ENCODE measurements around the gene ATAD3A. TPM values are rescaled to one million over a fixed set of nuclear protein-coding genes. Genes with fewer than 3 reads are reported as not detected.

Gene ATAD3A
- total RNA-seq, 1 experiment from 2014 or later, result 92.7 TPM

GRCh38 chr1:1537626-1538250 lies 25.8 kb downstream of the ATAD3A start:
- no TSS peak for BruUV-seq (replicated peaks)
- Histone ChIP-seq H3K4me3 (ENCODE audit: low read depth, low read length, poor library complexity, severe bottlenecking) (no peak overlapping the region), H3K9me3 (ENCODE audit: low read depth, low read length, poor library complexity, severe bottlenecking) (no peaks in the 10 kb centered on the region), H3K27ac (ENCODE audit: low read depth, low read length, poor library complexity, severe bottlenecking) (no peak overlapping the region), H3K36me3 (ENCODE audit: insufficient read depth, low read length, poor library complexity, severe bottlenecking) (peaks cover 16% of the 10 kb centered on the region), H3K27me3 (replicated peaks; ENCODE audit: insufficient read depth, low read depth, low read length, poor library complexity) (no peaks in the 10 kb centered on the region), H3K4me1 (ENCODE audit: insufficient read depth, low read length, poor library complexity, severe bottlenecking) (no peaks in the 10 kb centered on the region)
- TF ChIP-seq EZH2 (IDR thresholded peaks at IDR 0.05; ENCODE audit: borderline replicate concordance, low read depth, low read length, poor library complexity, severe bottlenecking), result no peak
- no peak for TF ChIP-seq CTCF (conservative IDR thresholded peaks at IDR 0.05; ENCODE audit: low read depth, low read length)
- no peak for DNase-seq (ENCODE audit: low spot score)
- POLR2A ChIA-PET (ENCODE audit: low non-redundant PET), result no interaction called here
- CTCF ChIA-PET, result no interaction called here
- intact Hi-C loops (cut with micrococcal nuclease; ENCODE audit: unreplicated experiment), result no loop called here

- H3K4me1 ChIP-seq (ENCODE audit: insufficient read depth, low read length, poor library complexity, severe bottlenecking), result no peaks in the 10 kb centered on the region
- no peaks in the 10 kb centered on the region for H3K9me3 ChIP-seq (ENCODE audit: low read depth, low read length, poor library complexity, severe bottlenecking)
- no peak overlapping the region for H3K4me3 ChIP-seq (ENCODE audit: low read depth, low read length, poor library complexity, severe bottlenecking)
- ChIA-PET CTCF (no interaction called here), POLR2A (ENCODE audit: low non-redundant PET) (no interaction called here)
- no peaks in the 10 kb centered on the region for H3K27me3 ChIP-seq (replicated peaks; ENCODE audit: insufficient read depth, low read depth, low read length, poor library complexity)
- no peak for TF ChIP-seq EZH2 (IDR thresholded peaks at IDR 0.05; ENCODE audit: borderline replicate concordance, low read depth, low read length, poor library complexity, severe bottlenecking)
- no peak for TF ChIP-seq CTCF (conservative IDR thresholded peaks at IDR 0.05; ENCODE audit: low read depth, low read length)
- no TSS peak for BruUV-seq (replicated peaks)
- peaks cover 16% of the 10 kb centered on the region for H3K36me3 ChIP-seq (ENCODE audit: insufficient read depth, low read length, poor library complexity, severe bottlenecking)
- H3K27ac ChIP-seq (ENCODE audit: low read depth, low read length, poor library complexity, severe bottlenecking), result no peak overlapping the region
- intact Hi-C loops (cut with micrococcal nuclease; ENCODE audit: unreplicated experiment), result no loop called here
- DNase-seq (ENCODE audit: low spot score), result no peak
These were observed 26.4 kb downstream of the ATAD3A start for GRCh38 chr1:1538334-1538733.

- Histone ChIP-seq H3K27me3 (replicated peaks; ENCODE audit: insufficient read depth, low read depth, low read length, poor library complexity) (no peaks in the 10 kb centered on the region), H3K9me3 (ENCODE audit: low read depth, low read length, poor library complexity, severe bottlenecking) (no peaks in the 10 kb centered on the region), H3K36me3 (ENCODE audit: insufficient read depth, low read length, poor library complexity, severe bottlenecking) (peaks cover 21% of the 10 kb centered on the region), H3K4me3 (ENCODE audit: low read depth, low read length, poor library complexity, severe bottlenecking) (peak overlapping the region; percentile 59), H3K27ac (ENCODE audit: low read depth, low read length, poor library complexity, severe bottlenecking) (peak overlapping the region; percentile 57), H3K4me1 (ENCODE audit: insufficient read depth, low read length, poor library complexity, severe bottlenecking) (no peaks in the 10 kb centered on the region)
- ChIA-PET CTCF (no interaction called here), POLR2A (ENCODE audit: low non-redundant PET) (interaction anchor here (0.6 kb wide), 1 partner anchor 143 kb away, joined by 3 read pairs; no protein-coding TSS in a partner anchor)
- BruUV-seq (replicated peaks), result no TSS peak
- no peak for TF ChIP-seq CTCF (conservative IDR thresholded peaks at IDR 0.05; ENCODE audit: low read depth, low read length)
- no peak for TF ChIP-seq EZH2 (IDR thresholded peaks at IDR 0.05; ENCODE audit: borderline replicate concordance, low read depth, low read length, poor library complexity, severe bottlenecking)
- DNase-seq (ENCODE audit: low spot score), result no peak
- intact Hi-C loops (cut with micrococcal nuclease; ENCODE audit: unreplicated experiment), result no loop called here
These were observed 27.0 kb downstream of the ATAD3A start for GRCh38 chr1:1538989-1539309.
